HG03135 (cell line): ENCODE data around the gene TNFRSF8.

Experiments used
- ATAC-seq: cut with Tn5 transposase; IDR thresholded peaks from one replicate; pipeline ENCODE4 v1.9.1; 2021; ENCODE audit warnings: mild to moderate bottlenecking, moderate library complexity; ENCODE audit not compliant: unreplicated experiment

Gene TNFRSF8

GRCh38 chr1:12140515-12141162 lies 77.5 kb downstream of the TNFRSF8 start:
- no peak for ATAC-seq

GRCh38 chr1:12141163-12141850 lies 78.2 kb downstream of the TNFRSF8 start:
- ATAC-seq, result no peak

GRCh38 chr1:12142141-12142823 lies 79.2 kb downstream of the TNFRSF8 start:
- no peak for ATAC-seq

DNA sequence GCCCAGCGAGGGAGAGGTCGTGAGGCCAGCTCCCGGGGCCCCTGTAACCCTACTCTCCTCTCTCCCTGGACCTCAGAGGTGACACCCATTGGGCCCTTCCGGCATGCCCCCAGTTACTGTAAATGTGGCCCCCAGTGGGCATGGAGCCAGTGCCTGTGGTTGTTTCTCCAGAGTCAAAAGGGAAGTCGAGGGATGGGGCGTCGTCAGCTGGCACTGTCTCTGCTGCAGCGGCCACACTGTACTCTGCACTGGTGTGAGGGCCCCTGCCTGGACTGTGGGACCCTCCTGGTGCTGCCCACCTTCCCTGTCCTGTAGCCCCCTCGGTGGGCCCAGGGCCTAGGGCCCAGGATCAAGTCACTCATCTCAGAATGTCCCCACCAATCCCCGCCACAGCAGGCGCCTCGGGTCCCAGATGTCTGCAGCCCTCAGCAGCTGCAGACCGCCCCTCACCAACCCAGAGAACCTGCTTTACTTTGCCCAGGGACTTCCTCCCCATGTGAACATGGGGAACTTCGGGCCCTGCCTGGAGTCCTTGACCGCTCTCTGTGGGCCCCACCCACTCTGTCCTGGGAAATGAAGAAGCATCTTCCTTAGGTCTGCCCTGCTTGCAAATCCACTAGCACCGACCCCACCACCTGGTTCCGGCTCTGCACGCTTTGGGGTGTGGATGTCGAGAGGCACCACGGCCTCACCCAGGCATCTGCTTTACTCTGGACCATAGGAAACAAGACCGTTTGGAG lies 80.0 kb downstream of the TNFRSF8 start:
- no peak for ATAC-seq

- ATAC-seq, result no peak
Measured at GRCh38 chr1:12143631-12144155, 80.6 kb downstream of the TNFRSF8 start.

DNA sequence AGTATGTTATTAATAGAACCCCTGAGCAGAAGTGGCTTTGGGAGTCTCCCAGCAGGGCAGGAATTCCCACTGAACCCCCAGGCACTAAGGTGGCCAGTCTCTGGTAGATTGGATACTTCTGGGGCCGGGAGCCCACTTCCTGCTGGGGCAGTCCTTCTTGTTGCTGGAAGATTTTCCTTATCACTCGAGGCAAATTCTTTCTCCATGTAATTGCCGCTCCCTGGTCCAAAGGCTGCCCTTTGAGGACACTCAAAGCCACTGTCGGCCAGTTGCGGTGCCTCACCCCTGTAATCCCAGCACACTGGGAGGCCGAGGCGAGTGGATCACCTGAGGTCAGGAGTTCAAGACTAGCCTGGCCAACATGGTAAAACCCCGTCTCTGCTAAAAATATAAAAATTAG lies 81.1 kb downstream of the TNFRSF8 start:
- ATAC-seq, result no peak

DNA sequence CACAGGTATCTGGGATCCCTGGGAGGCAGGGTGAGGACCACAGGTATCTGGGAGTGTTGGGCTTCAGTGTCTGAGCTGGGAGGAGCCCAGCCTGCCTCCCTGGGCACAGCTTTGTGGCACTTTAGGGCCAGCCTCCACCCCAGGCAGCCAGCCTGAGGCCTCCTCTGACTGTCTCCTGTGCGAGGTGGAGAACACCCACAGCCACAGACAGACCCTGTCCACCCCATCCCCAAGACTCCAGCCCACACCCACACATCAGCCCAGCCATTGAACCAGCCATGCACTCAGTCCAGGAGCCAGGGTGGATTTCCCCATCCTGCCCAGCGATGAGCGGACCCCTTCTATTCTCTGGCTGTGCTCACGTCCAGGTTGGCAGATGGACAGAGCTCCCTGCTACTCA lies 81.9 kb downstream of the TNFRSF8 start:
- ATAC-seq, result no peak

DNA sequence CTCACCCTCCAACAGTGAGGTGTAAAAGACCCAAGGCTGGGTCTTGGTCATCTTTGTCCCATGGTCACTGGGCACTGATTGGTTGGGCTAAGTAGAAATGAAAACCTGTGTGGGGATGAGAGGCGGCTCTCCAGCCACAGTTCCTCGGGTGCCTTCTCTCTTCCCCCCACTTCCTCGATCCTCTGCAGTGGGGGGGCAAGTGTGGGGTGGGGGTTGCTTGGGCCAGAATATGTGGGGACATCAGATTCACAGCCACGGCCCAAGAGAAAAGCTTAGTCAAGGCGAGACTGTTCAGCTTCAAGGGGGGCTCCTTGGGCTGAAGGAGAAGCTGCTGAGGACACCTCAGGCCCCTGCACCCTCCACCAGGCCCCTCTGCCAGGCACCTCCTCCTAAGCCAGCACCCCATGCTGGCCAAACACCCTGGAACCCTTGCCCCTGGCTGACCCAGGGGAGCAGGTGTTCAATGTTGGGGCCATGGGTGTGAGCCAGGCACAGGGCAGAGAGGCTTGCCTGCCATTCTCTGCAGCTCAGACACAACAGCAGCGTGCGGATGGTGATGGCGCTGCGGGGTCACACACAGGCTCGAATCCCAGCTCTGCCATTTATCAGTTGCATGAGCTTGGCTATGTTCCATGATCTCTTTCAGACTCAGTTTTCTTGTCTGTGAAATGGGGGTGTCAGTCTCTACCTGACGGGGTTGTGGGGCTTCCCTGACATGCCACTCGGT lies 82.7 kb downstream of the TNFRSF8 start:
- ATAC-seq, result no peak

GRCh38 chr1:12146343-12147112 lies 83.4 kb downstream of the TNFRSF8 start:
- no peak for ATAC-seq

DNA sequence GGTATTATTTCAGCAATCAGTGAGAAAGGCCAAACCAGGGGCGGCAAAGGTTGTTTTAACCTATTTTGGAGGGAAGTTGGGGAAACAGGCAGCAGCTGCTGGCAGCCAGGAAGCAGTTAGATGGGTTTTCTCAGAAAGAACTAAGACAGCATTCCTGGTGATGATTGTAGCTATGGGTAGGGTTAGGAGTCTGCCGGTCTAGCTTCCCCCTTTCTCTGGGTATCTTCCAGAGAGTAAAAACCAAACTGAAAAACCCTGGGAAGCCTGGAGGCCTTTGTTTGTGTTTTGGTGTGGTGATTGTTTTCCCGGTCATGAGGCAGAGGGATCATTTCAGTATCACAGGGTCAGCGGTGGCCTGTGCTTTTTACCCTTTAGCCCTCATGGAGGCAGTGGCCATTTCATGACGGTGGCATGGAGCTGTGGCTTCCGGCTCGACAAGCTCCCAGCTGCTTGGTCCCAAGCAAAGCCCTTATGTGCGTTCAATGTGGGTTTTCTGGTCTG lies 84.1 kb downstream of the TNFRSF8 start:
- no peak for ATAC-seq

GRCh38 chr1:12148160-12148957 lies 85.3 kb downstream of the TNFRSF8 start:
- no peak for ATAC-seq

DNA sequence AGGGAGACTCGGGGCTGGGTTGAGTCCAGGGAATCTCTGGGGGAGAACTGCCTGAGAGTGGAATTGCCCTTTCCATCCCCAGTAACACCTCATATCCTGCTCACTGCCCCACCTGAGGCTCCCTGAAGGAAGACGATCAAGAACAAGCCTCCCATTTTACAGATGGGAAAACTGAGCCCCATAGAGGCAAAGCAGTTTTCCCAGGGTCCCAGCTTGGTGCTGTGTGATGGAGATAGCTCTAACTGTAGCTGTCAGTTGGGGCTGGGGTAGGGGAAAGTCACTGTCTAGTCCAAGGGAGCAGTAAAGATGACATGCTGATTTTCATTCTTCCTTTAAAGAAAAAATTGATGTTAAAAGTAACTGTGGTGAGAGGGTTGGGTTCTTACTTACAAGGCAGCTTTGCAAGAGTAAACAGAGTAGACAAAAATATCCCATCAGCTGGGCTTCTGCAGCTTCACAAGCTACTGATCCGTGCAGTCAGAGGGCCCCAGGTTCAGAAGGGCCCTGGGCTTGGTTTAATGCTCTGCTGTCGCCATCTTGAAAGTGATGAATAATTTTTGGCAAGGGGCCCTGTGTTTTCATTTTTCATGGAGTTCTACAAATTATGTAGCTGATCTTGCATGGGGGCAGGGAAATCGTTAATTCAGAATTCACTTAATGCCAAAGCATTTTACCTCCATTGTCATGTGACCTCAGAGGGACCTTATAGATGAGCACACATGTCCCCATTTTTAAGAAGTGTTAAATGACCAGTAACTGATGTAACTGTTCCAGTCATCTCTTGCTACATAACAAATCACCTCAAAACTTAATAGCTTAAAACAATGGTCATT lies 86.1 kb downstream of the TNFRSF8 start:
- no peak for ATAC-seq

DNA sequence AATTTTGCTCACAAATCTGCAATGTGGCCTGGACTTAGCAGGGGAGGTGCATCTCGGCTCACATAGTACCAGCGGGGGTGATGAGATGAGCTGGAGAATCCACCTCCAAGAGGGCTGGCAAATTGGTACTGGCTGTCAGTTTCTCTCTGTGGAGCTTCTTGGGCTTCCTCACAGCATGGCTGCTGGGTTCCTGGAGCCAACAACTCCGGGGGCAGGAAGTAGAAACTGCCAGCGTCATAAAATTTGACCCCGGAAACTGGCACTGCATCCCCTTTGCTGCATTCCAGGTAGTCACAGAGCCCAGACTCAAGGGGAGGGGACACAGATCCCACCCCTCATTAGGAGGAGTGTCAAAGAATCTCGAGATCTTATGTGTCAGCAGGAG lies 86.7 kb downstream of the TNFRSF8 start:
- no peak for ATAC-seq

- ATAC-seq, result no peak
Measured at GRCh38 chr1:12150456-12151200, 87.5 kb downstream of the TNFRSF8 start.

DNA sequence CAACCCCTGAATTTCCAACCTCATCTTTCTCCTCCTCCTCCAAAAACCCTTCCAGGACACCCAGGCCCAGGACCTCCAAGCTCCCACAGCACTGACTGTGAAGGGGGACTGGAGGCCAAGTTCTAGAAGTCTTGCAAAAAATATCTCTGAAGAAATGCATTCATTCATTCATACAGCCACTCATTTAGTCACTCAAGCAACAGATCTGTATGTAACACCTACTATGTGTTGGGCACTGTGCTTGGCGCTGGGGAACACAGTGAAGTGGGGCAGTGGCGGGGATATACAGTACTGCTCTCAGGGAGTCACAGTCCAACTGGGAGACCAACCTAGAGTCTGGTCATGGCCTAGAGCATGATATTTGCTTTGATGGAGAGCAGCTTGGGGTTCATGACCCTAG lies 88.4 kb downstream of the TNFRSF8 start:
- no peak for ATAC-seq

GRCh38 chr1:12152113-12152891 lies 89.2 kb downstream of the TNFRSF8 start:
- peak; percentile 64 for ATAC-seq
